Stimulated activated naive CD8-positive, alpha-beta T cell treated with anti-CD3 and anti-CD28 coated beads, Interleukin-15, amount 100 ng/mL, for 72 hours (primary cell): Measurements from ENCODE around the gene PHOSPHO1.

Experiments
- ATAC-seq: fragments of 150-1000 bp; cut with Tn5 transposase; 2 replicates; pipeline ENCODE4 v1.10.0; 2021; ENCODE audit warnings: mild to moderate bottlenecking, moderate library complexity
- DNase-seq, 2 donors: peaks; one replicate each; pipeline ENCODE4 v3.0.0; 2021 to 2022
- H3K27ac Mint-ChIP-seq, 2 donors: one replicate each; pipeline ENCODE4 v1.8.0; 2022; ENCODE audit warnings: mild to moderate bottlenecking in 2 of 2, mixed read lengths in 2 of 2, moderate library complexity in 2 of 2
- H3K27me3 Mint-ChIP-seq: one replicate; pipeline ENCODE4 v1.8.0; 2022; ENCODE audit warnings: mixed read lengths
- H3K4me1 Mint-ChIP-seq: one replicate; pipeline ENCODE4 v1.8.0; 2022; ENCODE audit warnings: mild to moderate bottlenecking, mixed read lengths
- H3K4me3 Mint-ChIP-seq, 2 donors: one replicate each; pipeline ENCODE4 v1.8.0; 2022; ENCODE audit warnings: mild to moderate bottlenecking in 2 of 2, mixed read lengths in 2 of 2, moderate library complexity in 1 of 2
- H3K9me3 Mint-ChIP-seq, 2 donors: one replicate each; pipeline ENCODE4 v1.8.0; 2022; ENCODE audit warnings: mixed read lengths in 2 of 2

The PHOSPHO1 gene

DNA sequence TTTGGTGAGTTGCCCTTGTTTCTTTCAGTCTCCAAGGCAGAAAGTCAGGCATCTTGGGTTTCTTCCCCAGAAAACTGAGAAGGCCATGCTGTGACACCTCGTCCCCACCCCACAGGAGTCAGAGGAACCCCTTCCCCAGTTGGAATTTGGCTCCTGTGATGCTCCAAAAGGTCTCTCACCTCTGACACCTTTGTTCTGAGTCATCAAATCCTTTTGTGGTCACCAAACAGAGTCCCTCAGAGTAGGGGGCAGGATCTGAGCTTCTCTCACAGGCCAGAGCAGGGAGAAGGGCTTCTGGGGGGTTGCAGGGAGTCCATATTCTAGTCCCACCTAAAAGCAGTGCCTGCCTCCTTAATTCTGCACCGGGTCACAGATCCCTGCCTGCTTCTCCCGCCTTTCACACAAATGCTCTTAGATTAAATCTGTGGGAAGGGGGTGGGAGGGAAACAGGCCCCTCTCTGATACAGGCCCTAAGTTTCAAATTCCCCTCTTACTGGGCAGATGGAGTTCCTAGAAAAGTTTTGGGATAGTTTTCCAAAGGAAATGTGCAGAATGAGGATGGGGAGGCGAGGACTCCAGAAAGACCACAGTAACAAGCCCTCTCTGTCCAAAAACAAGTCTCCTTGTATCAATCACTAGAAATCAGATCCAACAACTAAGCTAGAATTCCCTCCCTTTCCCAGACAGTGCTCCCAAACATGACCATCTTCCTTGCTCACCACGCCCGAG lies 1.3 kb downstream of the PHOSPHO1 start:
- DNase-seq, result no peak
- H3K9me3 Mint-ChIP-seq, result no peaks in the 10 kb centered on the region
- H3K27ac Mint-ChIP-seq, result no peak overlapping the region
- ATAC-seq, result no peak
- H3K4me1 Mint-ChIP-seq, result peaks cover 56% of the 10 kb centered on the region
- peaks cover 65% of the 10 kb centered on the region for H3K27me3 Mint-ChIP-seq
- H3K4me3 Mint-ChIP-seq, result peak overlapping the region; percentile 9 to 88

DNA sequence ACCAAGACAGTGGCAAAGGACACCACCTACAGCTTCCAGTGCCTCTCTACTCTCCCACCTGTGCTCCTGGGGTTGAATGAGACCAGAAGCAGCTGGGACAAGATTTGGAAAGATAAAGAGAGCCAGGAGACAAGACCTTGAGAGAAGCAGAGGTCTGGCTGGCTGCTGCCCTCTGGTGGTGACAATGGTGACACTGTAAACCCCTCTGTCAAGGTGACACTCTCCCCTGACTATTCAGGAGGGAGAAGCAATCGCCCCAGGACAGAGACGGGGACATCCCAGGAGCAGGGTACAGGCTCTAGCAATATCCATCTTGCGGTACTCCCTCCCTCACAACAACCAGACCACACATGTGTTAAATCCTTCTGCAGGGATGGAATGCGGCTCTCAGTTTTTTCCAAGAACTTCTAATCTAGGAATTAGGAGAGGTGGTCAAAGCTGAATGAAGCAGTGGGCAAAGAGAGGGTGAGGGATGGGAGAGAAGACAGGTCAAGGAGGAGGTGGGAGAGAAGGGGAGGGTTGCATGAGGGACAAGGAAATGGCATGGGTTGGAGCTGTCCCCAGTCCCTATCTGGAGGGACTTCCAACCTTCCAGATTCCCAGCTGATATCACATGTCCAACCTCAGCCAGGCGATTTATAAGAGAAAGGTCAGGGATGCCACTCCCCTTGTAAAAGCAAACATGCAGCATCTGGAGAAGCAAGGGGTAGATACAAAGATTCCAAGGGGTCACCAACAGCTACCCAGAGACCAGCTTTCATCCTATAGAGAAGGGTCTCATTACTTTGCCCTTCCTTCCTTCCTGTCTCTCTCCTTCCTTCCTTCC lies 2.9 kb downstream of the PHOSPHO1 start:
- peaks cover 58% of the 10 kb centered on the region for H3K27me3 Mint-ChIP-seq
- no peaks in the 10 kb centered on the region for H3K9me3 Mint-ChIP-seq
- ATAC-seq (peak; percentile 55), DNase-seq (peak; percentile 72 to 75)
- no peak overlapping the region for H3K4me3 Mint-ChIP-seq
- peaks cover 72% of the 10 kb centered on the region for H3K4me1 Mint-ChIP-seq
- H3K27ac Mint-ChIP-seq, result no peak overlapping the region

DNA sequence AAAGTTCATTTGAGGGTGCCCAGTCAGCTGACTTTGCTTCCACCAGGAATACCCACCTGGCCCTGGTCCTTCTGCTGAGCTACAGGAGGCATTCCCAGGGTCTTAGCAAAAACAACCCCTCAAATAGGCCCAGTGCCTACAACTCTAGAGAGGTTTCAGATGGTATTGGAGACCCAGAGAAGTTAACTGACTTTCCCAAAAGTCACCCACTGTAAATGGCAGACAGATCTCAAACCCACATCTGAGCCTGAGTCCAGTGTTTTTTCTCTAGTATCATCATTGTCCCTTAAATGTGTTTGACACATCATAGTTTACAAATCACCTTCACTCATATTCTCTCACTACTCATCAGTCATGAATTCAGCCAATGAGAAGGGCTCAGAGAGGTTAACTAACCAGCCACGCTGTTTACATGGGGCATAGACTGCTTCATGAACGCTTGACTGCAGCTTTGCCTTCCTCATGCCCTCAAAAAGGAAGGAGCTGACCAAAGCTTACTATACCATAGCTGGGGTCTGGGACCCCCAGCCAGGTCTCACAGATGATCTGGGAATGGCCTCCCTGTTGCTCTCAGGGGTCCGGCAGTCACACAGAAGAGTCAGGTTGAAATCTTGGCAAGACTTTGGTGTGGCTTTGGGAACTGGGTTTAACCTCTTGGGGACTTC lies 3.7 kb downstream of the PHOSPHO1 start:
- H3K4me3 Mint-ChIP-seq, result no peak overlapping the region
- ATAC-seq (no peak), DNase-seq (no peak)
- no peaks in the 10 kb centered on the region for H3K9me3 Mint-ChIP-seq
- peaks cover 79% of the 10 kb centered on the region for H3K4me1 Mint-ChIP-seq
- H3K27me3 Mint-ChIP-seq, result peaks cover 58% of the 10 kb centered on the region
- no peak overlapping the region for H3K27ac Mint-ChIP-seq

DNA sequence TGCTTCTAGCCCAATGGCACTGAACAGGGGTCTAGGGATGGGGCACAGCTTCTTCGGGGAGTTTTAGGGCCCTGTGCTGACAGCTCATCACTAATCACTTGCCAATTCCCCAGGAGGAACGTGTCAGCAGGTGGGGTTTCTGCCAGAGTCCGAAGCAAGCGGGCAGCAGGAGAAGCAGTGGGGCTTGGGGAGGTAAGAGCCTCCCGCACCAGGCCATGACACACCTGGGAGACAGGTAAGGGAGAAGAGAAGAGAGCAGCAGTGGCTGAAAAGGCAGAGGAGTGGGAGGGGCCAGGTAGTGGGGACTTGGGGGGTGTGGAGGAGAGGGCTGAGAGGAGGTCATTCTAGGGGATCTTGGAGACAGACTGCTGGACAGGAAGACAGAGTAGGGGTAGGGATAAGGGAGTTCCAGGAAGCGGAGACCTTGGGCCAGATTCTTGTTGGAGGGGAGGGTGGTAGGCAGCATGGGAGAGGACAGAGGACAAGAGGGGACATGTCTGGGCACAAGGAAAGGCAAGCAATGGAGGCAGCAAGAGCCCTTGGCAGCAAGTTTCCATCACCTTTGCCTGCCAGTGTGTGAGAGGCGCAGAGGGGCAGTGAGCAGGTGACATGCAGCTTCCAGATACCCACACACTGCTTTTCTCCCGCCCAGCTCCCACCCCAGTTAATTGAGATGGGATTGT lies 4.9 kb downstream of the PHOSPHO1 start:
- DNase-seq (no peak), ATAC-seq (no peak)
- H3K27ac Mint-ChIP-seq, result peak overlapping the region in 1 of 2 donors; percentile 88
- H3K9me3 Mint-ChIP-seq, result no peaks in the 10 kb centered on the region
- peaks cover 72% of the 10 kb centered on the region for H3K4me1 Mint-ChIP-seq
- no peak overlapping the region for H3K4me3 Mint-ChIP-seq
- H3K27me3 Mint-ChIP-seq, result peaks cover 47% of the 10 kb centered on the region

DNA sequence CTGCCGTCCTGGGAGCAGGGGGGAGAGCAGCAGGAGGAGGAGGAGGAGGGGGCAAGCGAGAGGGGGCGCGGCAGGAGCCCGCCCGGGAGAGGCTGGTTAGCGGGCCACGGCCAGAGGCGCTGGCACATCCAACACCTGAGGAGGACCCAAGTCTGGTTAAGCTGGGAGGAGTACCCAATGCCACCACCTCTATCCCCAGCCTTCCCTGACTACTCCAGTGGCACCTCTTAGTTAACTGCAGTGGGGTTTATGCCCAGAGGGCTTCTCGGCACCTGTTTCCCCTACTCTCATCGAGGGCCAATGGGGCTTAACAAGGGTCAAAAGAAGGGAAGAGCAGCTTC lies 5.6 kb downstream of the PHOSPHO1 start:
- DNase-seq, result no peak
- H3K27me3 Mint-ChIP-seq, result peaks cover 41% of the 10 kb centered on the region
- H3K27ac Mint-ChIP-seq, result peak overlapping the region; percentile 57 to 93
- ATAC-seq, result peak; percentile 6
- H3K4me1 Mint-ChIP-seq, result peaks cover 71% of the 10 kb centered on the region
- peak overlapping the region; percentile 69 to 82 for H3K4me3 Mint-ChIP-seq
- H3K9me3 Mint-ChIP-seq, result no peaks in the 10 kb centered on the region

DNA sequence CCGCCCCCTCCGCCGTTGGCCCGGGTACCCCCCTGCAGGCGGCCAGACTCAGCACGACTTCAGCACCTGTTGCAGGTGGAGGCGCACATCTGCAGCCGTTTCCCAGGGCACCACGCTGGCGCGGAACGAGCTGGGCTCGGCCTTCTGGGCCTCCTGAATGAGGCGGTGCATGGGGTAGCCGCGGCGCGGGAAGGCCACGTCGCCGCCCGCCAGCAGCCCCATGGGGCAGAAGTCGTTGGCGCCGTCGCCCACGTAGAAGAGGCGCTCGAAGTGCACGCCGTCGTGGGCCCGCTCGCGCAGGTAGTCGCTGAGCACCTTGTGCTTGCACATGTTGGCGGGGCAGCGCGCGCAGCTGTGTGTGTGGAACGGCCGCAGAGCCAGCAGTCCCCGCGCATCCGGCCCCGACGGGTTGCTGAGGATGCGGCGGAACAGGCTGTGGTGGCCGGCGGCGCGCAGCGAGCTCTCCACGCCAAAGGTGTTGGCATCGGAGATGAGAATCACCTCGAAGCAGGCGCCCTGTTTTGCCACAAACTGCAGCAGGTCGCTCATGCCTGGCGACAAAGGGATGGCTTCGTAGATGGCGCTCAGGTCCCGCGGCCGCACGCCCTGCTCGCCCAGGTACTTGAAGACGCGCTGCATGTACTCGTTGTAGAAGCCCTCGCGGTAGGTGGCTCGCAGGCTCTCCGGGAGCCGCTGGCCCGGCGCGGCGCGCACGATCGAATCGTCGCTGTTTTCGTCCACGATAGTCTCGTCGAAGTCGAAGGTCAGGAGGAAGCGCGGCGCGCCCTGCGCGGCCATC lies 6.2 kb downstream of the PHOSPHO1 start:
- no peaks in the 10 kb centered on the region for H3K9me3 Mint-ChIP-seq
- H3K4me3 Mint-ChIP-seq, result peak overlapping the region; percentile 69 to 82
- peak overlapping the region; percentile 57 to 93 for H3K27ac Mint-ChIP-seq
- ATAC-seq, result peak; percentile 61
- peaks cover 71% of the 10 kb centered on the region for H3K4me1 Mint-ChIP-seq
- DNase-seq, result peak; percentile 54 to 65
- H3K27me3 Mint-ChIP-seq, result peaks cover 36% of the 10 kb centered on the region

DNA sequence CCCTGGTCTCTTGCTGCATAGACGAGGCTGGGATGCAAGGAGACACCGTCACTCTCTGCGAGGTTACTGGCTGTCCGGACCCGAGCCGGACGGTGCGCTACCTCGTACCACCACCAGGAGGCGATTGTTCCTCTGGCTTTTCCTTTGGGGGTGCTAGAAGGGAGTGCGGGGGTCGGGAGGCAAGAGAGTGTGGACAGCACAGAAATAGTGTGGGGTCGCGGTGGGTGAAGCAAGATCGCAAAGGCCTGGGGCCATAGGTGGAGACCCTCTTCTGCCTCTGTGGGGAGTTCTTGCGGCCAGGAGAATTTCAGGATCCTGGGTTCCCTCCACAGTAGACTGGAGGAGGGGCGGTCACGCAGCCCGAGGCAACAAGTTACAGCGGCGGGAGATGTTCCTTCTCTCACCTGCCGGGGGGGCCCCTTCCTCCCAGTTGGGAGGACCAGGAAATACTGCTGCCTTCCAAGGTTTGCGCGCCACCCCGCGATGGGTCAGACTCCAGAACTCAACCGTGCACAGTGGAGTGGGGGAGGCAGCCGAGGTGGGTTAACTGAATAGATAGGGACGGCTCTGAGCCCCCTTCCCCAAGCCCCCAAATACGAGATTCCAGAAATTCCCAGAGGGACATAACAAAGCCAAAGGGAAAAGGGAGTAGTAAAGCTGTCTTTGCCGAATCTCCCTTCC lies 6.9 kb downstream of the PHOSPHO1 start:
- peak; percentile 67 to 70 for DNase-seq
- no peak for ATAC-seq
- Mint-ChIP-seq H3K27me3 (peaks cover 29% of the 10 kb centered on the region), H3K4me1 (peaks cover 73% of the 10 kb centered on the region), H3K4me3 (peak overlapping the region; percentile 69 to 82), H3K9me3 (no peaks in the 10 kb centered on the region), H3K27ac (peak overlapping the region in 1 of 2 donors; percentile 86)

DNA sequence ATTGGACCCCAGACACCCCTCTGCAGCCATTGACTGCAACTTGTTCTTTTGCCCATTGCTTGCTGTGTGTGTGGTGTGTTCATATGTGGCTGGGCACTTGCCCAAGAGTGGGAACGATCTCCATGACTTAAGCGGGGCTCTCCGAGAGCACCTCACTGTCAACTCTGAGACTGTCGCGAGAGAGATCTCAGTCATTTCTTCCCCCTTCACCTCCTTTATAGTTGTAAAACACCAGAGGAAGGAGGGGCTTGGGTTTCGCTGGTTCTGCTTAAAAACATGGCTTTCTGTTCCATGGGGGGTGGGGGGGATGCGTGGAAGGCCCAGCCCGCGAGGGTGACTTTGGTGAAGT lies 7.4 kb downstream of the PHOSPHO1 start:
- peaks cover 29% of the 10 kb centered on the region for H3K27me3 Mint-ChIP-seq
- DNase-seq, result no peak
- H3K27ac Mint-ChIP-seq, result peak overlapping the region in 1 of 2 donors; percentile 86
- no peaks in the 10 kb centered on the region for H3K9me3 Mint-ChIP-seq
- ATAC-seq, result no peak
- H3K4me1 Mint-ChIP-seq, result peaks cover 78% of the 10 kb centered on the region
- peak overlapping the region; percentile 69 to 82 for H3K4me3 Mint-ChIP-seq

DNA sequence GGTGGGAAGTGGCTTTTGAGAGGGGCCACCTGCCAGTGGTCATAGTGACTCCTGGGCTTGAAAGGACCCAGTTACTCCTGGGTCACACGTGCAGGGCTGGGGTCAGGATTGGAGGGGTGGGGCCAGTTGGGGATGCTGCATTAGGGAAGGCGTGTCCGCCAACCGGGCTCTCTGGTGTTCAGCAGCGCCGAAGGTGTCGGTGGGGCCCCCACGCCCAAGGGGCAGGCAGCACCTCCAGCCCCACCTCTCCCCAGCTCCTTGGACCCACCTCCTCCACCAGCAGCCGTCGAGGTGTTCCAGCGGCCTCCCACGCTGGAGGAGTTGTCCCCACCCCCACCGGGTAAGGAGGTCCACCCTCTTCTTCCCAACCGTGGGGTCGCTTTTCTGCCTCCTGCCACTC lies 10.6 kb downstream of the PHOSPHO1 start:
- Mint-ChIP-seq H3K9me3 (no peaks in the 10 kb centered on the region), H3K27ac (peak overlapping the region in 1 of 2 donors; percentile 77), H3K4me1 (peaks cover 84% of the 10 kb centered on the region), H3K4me3 (peak overlapping the region; percentile 35 to 86), H3K27me3 (peaks cover 8% of the 10 kb centered on the region)
- ATAC-seq (no peak), DNase-seq (peak in 1 of 2 donors; percentile 16)

DNA sequence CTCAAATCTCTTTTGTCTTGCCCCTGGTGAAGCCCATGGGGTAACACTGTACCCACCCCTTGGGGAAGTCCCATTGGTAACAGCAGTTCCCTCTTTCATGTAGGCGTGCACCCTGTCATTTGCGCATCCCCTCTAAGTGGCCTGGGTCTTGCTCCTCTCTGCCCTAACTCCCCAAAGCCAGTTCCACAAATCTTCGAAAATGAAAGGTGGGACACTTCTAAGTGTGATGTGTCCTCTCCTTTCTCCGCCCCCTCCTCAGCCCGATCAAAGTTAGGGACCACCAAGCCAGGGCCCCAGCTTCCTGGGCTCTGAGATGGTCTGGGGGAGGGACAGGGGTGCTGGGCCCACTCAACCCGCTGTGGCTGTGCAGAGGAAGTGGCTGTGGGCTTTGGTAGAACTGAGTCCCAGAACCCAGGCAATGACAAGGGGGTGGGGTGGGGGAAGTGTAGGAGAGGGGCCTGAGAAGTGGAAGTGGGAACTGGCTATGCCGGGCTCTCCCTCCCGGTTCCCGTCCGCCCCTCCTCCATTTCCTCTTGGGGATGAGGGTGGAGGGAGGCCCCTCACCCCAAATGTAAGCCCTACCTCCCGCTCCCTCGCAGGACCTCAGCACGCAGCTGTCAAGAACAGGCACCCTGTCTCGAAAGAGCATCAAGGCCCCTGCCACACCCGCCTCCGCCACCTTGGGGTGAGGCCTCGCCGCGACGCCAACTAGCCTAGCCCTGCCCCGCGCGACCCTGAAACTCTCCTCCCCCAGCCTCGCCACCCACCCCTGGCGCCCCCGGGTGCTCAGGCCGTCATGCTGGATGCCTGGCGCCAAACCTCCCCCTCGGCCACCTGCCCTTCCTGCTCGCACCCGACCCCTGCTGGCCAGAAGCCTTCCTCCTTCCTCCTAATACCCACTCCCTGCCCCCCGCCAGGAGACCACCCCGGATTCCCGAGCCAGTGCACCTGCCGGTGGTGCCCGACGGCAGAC lies 11.4 kb downstream of the PHOSPHO1 start:
- Mint-ChIP-seq H3K4me1 (peaks cover 84% of the 10 kb centered on the region), H3K27ac (peak overlapping the region; percentile 90 to 97), H3K4me3 (peak overlapping the region; percentile 73 to 86), H3K9me3 (no peaks in the 10 kb centered on the region), H3K27me3 (peaks cover under 1% of the 10 kb centered on the region)
- DNase-seq (peak; percentile 75 to 82), ATAC-seq (peak; percentile 86)

DNA sequence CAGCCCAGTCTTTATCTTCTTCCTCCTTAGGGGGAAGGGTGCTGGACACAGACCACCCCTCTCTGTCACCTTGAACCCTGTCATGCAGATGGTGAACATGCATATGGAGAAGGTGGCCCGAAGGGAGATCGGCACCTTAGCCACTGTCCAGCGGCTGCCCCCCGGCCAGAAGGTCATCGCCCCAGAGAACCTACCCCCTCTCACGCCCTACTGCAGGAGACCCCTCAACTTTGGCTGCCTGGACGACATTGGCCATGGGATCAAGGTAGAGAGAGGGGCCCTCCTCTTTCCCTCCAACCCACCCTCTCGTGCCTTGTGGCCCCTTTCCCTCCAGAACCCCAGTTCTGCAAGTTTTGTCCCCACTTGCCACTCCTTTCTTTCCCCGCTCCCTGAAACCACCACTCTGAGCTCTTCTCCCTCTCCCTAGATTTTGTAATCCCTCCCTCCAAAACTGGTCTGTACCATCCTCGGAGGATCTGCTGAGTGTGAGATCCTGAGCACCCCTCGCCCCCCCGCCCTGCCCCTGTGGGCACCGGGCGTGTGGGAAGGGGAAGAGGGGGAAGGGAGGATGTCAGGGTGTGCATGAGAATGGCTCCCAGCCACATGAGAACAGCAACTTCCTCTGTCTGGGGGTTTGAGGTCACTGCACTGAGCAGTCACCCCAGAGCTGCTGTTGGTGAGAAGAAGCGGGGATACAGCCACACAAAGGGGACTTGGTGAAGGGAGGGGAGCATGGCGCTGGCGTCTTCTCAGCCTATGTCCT lies 12.8 kb downstream of the PHOSPHO1 start:
- Mint-ChIP-seq H3K4me3 (peak overlapping the region; percentile 73 to 86), H3K9me3 (no peaks in the 10 kb centered on the region)
- peak; percentile 66 for ATAC-seq

DNA sequence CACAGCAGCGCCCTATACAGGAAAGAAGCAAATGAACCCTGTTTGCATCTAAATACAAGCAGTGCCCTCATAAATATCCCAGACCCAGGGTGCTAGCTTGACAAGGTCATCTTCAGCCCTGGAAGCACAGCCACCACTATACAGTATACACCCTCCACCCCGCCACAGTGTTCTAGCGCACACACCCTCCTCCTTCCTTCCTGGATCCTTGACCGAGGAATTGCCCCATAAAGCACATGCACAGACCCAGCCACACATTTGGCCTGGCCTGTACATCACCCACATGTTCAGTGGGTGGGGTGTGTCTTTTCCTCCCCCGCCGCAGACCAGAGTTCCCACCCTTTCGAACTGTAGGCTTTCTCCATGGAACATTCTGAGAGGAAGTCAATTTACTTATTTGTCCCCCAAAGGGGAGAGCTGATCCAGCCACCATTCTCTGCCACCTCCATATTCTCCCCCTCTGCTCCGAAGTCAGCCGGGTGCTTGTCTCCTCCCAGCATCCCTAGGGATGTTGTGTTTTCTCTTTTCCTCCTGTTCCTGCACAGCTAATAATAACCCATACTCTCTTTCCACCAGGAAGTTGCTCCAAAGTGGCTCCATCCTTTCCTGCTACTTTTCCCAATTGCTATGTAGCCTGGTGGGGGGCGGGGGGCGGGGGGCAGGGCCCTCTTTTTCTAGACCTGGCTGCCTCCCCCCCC lies 13.5 kb downstream of the PHOSPHO1 start:
- Mint-ChIP-seq H3K4me1 (peaks cover 84% of the 10 kb centered on the region), H3K27ac (no peak overlapping the region), H3K27me3 (no peaks in the 10 kb centered on the region), H3K4me3 (peak overlapping the region; percentile 16 to 53), H3K9me3 (no peaks in the 10 kb centered on the region)
- DNase-seq (no peak), ATAC-seq (no peak)

More for the DNA sequence above, 12.8 kb downstream of the PHOSPHO1 start:
- Mint-ChIP-seq H3K27me3 (no peaks in the 10 kb centered on the region), H3K4me1 (peaks cover 84% of the 10 kb centered on the region), H3K27ac (peak overlapping the region; percentile 65 to 90)
- DNase-seq, result peak; percentile 66 to 71
